IMR-90 (cell line): Measurements from ENCODE around the gene RAI1. TPM values are rescaled to one million over a fixed set of nuclear protein-coding genes. Genes with fewer than 3 reads are reported as not detected.

Experiments used
- ATAC-seq: fragments of 200-7000 bp; cut with Tn5 transposase; 2 replicates; pipeline ENCODE4 v1.9.1; 2020; ENCODE audit warnings: low read depth, mild to moderate bottlenecking, moderate library complexity
- BruUV-seq: library from RNA; stranded (reverse); fragments of 400-500 nt; replicated peaks from 2 replicates; lab custom pipeline; 2021; lab: Mats Ljungman, UMichigan
- CTCF ChIA-PET: fragments of 300-600 bp; formaldehyde crosslinking; extraction: SDS; loops from one replicate; lab custom pipeline; 2021; ENCODE audit warnings: antibody characterized with exemption; lab: Yijun Ruan, JAX
- POLR2A ChIA-PET: fragments of 300-600 bp; sonication (Branson Sonifier 250); formaldehyde crosslinking; loops from one replicate; lab custom pipeline; 2022; ENCODE audit warnings: antibody characterized with exemption; ENCODE audit not compliant: unreplicated experiment; lab: Charles Lee
- DNase-seq: peaks from one replicate; pipeline ENCODE4 v3.0.0; 2013
- H2AFZ ChIP-seq: replicated peaks from 2 replicates; pipeline ENCODE3; 2013; ENCODE audit warnings: low read length, mild to moderate bottlenecking; ENCODE audit not compliant: poor library complexity
- H2AK5ac ChIP-seq: 2 replicates; pipeline ENCODE4 v1.6.1; 2013; ENCODE audit warnings: low read depth, low read length, inconsistent platforms
- H2AK9ac ChIP-seq: replicated peaks from 2 replicates; pipeline ENCODE3; 2013; ENCODE audit warnings: mild to moderate bottlenecking, low read depth, low read length, moderate library complexity; ENCODE audit not compliant: poor library complexity
- H2BK120ac ChIP-seq: 2 replicates; pipeline ENCODE4 v1.6.1; 2013; ENCODE audit warnings: low read depth, low read length, inconsistent platforms
- H2BK15ac ChIP-seq: 3 replicates; pipeline ENCODE4 v1.6.1; 2013; ENCODE audit warnings: low read depth, low read length, inconsistent platforms
- H2BK20ac ChIP-seq: 2 replicates; pipeline ENCODE4 v1.6.1; 2013; ENCODE audit warnings: low read depth, mild to moderate bottlenecking, inconsistent platforms, low read length, moderate library complexity
- H2BK5ac ChIP-seq: 2 replicates; pipeline ENCODE4 v1.6.1; 2013; ENCODE audit warnings: mild to moderate bottlenecking, low read depth, low read length, inconsistent platforms; ENCODE audit not compliant: poor library complexity, severe bottlenecking
- H3K14ac ChIP-seq: replicated peaks from 2 replicates; pipeline ENCODE4 v1.6.1; 2013; ENCODE audit warnings: low read depth, low read length, inconsistent platforms
- H3K18ac ChIP-seq: 2 replicates; pipeline ENCODE4 v1.6.1; 2013; ENCODE audit warnings: low read depth, low read length, control low read depth
- H3K23ac ChIP-seq: 2 replicates; pipeline ENCODE4 v1.6.1; 2013; ENCODE audit warnings: low read depth, low read length, inconsistent platforms
- H3K27ac ChIP-seq: 2 replicates; pipeline ENCODE4 v1.5.1; 2013; ENCODE audit warnings: mild to moderate bottlenecking, control low read depth, low read length; ENCODE audit not compliant: insufficient read depth
- H3K27me3 ChIP-seq: 2 replicates; pipeline ENCODE4 v1.6.1; 2013; ENCODE audit warnings: low read length; ENCODE audit not compliant: control insufficient read depth, insufficient read depth
- H3K36me3 ChIP-seq: 2 replicates; pipeline ENCODE4 v1.6.1; 2013; ENCODE audit warnings: low read length, mixed read lengths; ENCODE audit not compliant: control insufficient read depth, insufficient read depth
- H3K4ac ChIP-seq: 2 replicates; pipeline ENCODE4 v1.6.1; 2013; ENCODE audit warnings: low read depth, low read length, inconsistent platforms
- H3K4me1 ChIP-seq: 2 replicates; pipeline ENCODE4 v1.6.1; 2013; ENCODE audit warnings: low read length, mixed read lengths; ENCODE audit not compliant: control insufficient read depth, insufficient read depth
- H3K4me2 ChIP-seq: 2 replicates; pipeline ENCODE4 v1.6.1; 2013; ENCODE audit warnings: low read depth, mild to moderate bottlenecking, control low read depth, low read length, moderate library complexity
- H3K4me3 ChIP-seq: 2 replicates; pipeline ENCODE4 v1.5.1; 2013; ENCODE audit warnings: low read depth, mild to moderate bottlenecking, control low read depth, low read length, moderate library complexity; ENCODE audit not compliant: insufficient read depth
- H3K56ac ChIP-seq: 2 replicates; pipeline ENCODE4 v1.6.1; 2013; ENCODE audit warnings: low read length, inconsistent platforms; ENCODE audit not compliant: insufficient read depth; ENCODE audit errors: extremely low read depth
- H3K79me1 ChIP-seq, 2 experiments: 2 replicates each; pipeline ENCODE4 v1.6.1; 2013; ENCODE audit warnings: low read length in 2 of 2, inconsistent platforms in 1 of 2, low read depth in 1 of 2
- H3K9ac ChIP-seq: 2 replicates; pipeline ENCODE4 v1.6.1; 2013; ENCODE audit warnings: low read depth, low read length, control low read depth
- H3K9me1 ChIP-seq: 2 replicates; pipeline ENCODE4 v1.6.1; 2013; ENCODE audit warnings: low read length, inconsistent platforms; ENCODE audit not compliant: insufficient read depth
- H3K9me3 ChIP-seq: 2 replicates; pipeline ENCODE4 v1.6.1; 2013; ENCODE audit warnings: low read length; ENCODE audit not compliant: control insufficient read depth, insufficient read depth
- H4K20me1 ChIP-seq: 2 replicates; pipeline ENCODE4 v1.6.1; 2013; ENCODE audit warnings: low read length, inconsistent platforms; ENCODE audit not compliant: insufficient read depth
- H4K5ac ChIP-seq: 2 replicates; pipeline ENCODE4 v1.6.1; 2013; ENCODE audit warnings: mild to moderate bottlenecking, low read depth, low read length, control low read depth
- H4K8ac ChIP-seq, 2 experiments: 2 replicates each; pipeline ENCODE4 v1.6.1; 2013; ENCODE audit warnings: low read depth in 2 of 2, low read length in 2 of 2, control low read depth in 1 of 2, inconsistent platforms in 1 of 2
- H4K91ac ChIP-seq: 2 replicates; pipeline ENCODE4 v1.6.1; 2013; ENCODE audit warnings: low read depth, low read length, inconsistent platforms; ENCODE audit not compliant: insufficient read depth
- CHD1 ChIP-seq: IDR thresholded peaks from 2 replicates; pipeline ENCODE4 v1.6.1; 2012; ENCODE audit warnings: low read depth, low read length, improper control_type of control experiment
- MAFK ChIP-seq: IDR thresholded peaks from 2 replicates; pipeline ENCODE4 v1.6.1; 2012; ENCODE audit warnings: low read depth, low read length, improper control_type of control experiment
- MAZ ChIP-seq: IDR thresholded peaks from 2 replicates; pipeline ENCODE4 v1.6.1; 2012; ENCODE audit warnings: low read depth, mild to moderate bottlenecking, low read length, improper control_type of control experiment, moderate library complexity, borderline replicate concordance
- POLR2A ChIP-seq: IDR thresholded peaks from 2 replicates; pipeline ENCODE4 v1.6.1; 2012; ENCODE audit warnings: mild to moderate bottlenecking, low read depth, low read length
- RAD21 ChIP-seq: IDR thresholded peaks from 2 replicates; pipeline ENCODE4 v1.6.1; 2012; ENCODE audit warnings: low read length, improper control_type of control experiment
- WGBS, 2 experiments: methylation state at CpG; one replicate each; pipeline versions ENCODE4 v1.1.5 to v1.1.7; 2013; ENCODE audit warnings: missing lambda C conversion rate in 2 of 2; ENCODE audit not compliant: insufficient read length in 1 of 2; ENCODE audit errors: extremely low coverage in 2 of 2; 5-methylcytosine and 5-hydroxymethylcytosine counted together
- dilution Hi-C: fragments of 300-500 bp; cut with HindIII; formaldehyde crosslinking; loops from one replicate; pipeline ENCODE4 v1.14.3; 2018; ENCODE audit warnings: low sequenced_read_pairs; ENCODE audit not compliant: unreplicated experiment
- in situ Hi-C: fragments of 300-500 bp; cut with MboI; formaldehyde crosslinking; loops from 3 replicates; pipeline ENCODE4 v1.14.3; 2019; ENCODE audit warnings: low sequenced_read_pairs, inconsistent platforms, mixed read lengths
- intact Hi-C: fragments of 100-400 bp; cut with micrococcal nuclease; formaldehyde crosslinking; loops from 2 replicates; pipeline ENCODE4 v1.10.0; 2022
- polyA plus RNA-seq, 3 experiments: library from polyadenylated mRNA; depleted of rRNA; stranded (reverse); fragments of >200 nt; gene quantifications; 2 replicates each; pipeline ENCODE4 v1.2.3, GENCODE V29; 2012; ENCODE audit warnings: low replicate concordance in 1 of 3
- total RNA-seq: library from RNA; depleted of rRNA; stranded (reverse); fragments of >200 nt; gene quantifications from 2 replicates; pipeline ENCODE4 v1.2.3, GENCODE V29; 2012
- TF ChIP-seq, protein P1 (sequence below): fragments of 150-350 bp; IDR thresholded peaks from 2 replicates; pipeline ENCODE4 v1.6.1; 2017; ENCODE audit warnings: mild to moderate bottlenecking, antibody characterized with exemption, low read length, low read depth
- TF ChIP-seq, protein P2 (sequence below): conservative IDR thresholded peaks from 2 replicates; pipeline ENCODE4 v1.5.1; 2012; ENCODE audit warnings: mild to moderate bottlenecking, low read depth, low read length, improper control_type of control experiment

The RAI1 gene
- total and polyA plus RNA-seq, 2 of the 4 experiments (the other 2 are of a cell fraction), result 1.8 to 10.5 TPM

- Histone ChIP-seq H3K4me2 (peak overlapping the region; percentile 59; the same call in 1 of the 2 replicates), H2AK5ac (peak overlapping the region; percentile 87), H3K23ac (peak overlapping the region; percentile 60; the same call in 1 of the 2 replicates), H2BK20ac (0 out of 2 replicates have a peak overlapping the region, but pooled peaks have one; percentile 9), H3K27ac (no peak overlapping the region), H2BK120ac (no peak overlapping the region), H2BK5ac (no peak overlapping the region), H2AFZ (peak overlapping the region; percentile 8), H3K36me3 (peaks cover 5% of the 10 kb centered on the region; the same call in 1 of the 2 replicates), H2BK15ac (no peak overlapping the region), H3K79me1 (peaks cover 44 to 96% of the 10 kb centered on the region in 2 experiments), H3K4me3 (no peak overlapping the region), H3K4ac (peak overlapping the region; percentile 72; the same call in 1 of the 2 replicates), H4K20me1 (peaks cover 91% of the 10 kb centered on the region), H3K9me1 (peaks cover 47% of the 10 kb centered on the region), H3K9me3 (no peaks in the 10 kb centered on the region), H3K27me3 (no peaks in the 10 kb centered on the region), H4K8ac (peak overlapping the region; percentile 19 to 49; a peak in 1 of 4 replicates), H4K91ac (0 out of 2 replicates have a peak overlapping the region, but pooled peaks have one; percentile 27), H3K9ac (peak overlapping the region; percentile 22), H4K5ac (peak overlapping the region; percentile 22; the same call in 1 of the 2 replicates), H3K14ac (peak overlapping the region; percentile 82), H3K4me1 (peaks cover 43% of the 10 kb centered on the region), H3K56ac (0 out of 2 replicates have a peak overlapping the region, but pooled peaks have one; percentile 25), H3K18ac (no peak overlapping the region; the same call in 1 of the 2 replicates), H2AK9ac (peak overlapping the region; percentile 91)
- TF ChIP-seq, protein P1, sequence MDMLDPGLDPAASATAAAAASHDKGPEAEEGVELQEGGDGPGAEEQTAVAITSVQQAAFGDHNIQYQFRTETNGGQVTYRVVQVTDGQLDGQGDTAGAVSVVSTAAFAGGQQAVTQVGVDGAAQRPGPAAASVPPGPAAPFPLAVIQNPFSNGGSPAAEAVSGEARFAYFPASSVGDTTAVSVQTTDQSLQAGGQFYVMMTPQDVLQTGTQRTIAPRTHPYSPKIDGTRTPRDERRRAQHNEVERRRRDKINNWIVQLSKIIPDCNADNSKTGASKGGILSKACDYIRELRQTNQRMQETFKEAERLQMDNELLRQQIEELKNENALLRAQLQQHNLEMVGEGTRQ, result no peak
- no peak for TF ChIP-seq POLR2A
- TF ChIP-seq CHD1, result no peak
- no peak for TF ChIP-seq MAZ
- TF ChIP-seq MAFK, result no peak
- TF ChIP-seq, protein P2, sequence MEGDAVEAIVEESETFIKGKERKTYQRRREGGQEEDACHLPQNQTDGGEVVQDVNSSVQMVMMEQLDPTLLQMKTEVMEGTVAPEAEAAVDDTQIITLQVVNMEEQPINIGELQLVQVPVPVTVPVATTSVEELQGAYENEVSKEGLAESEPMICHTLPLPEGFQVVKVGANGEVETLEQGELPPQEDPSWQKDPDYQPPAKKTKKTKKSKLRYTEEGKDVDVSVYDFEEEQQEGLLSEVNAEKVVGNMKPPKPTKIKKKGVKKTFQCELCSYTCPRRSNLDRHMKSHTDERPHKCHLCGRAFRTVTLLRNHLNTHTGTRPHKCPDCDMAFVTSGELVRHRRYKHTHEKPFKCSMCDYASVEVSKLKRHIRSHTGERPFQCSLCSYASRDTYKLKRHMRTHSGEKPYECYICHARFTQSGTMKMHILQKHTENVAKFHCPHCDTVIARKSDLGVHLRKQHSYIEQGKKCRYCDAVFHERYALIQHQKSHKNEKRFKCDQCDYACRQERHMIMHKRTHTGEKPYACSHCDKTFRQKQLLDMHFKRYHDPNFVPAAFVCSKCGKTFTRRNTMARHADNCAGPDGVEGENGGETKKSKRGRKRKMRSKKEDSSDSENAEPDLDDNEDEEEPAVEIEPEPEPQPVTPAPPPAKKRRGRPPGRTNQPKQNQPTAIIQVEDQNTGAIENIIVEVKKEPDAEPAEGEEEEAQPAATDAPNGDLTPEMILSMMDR, result 0 out of 2 replicates have a peak, but pooled peaks have one; percentile 17
- TF ChIP-seq RAD21, result peak; percentile 15; the same call in 1 of the 2 replicates
- CTCF ChIA-PET, result interaction anchor here (0.6 kb wide), 1 partner anchor 91 kb away, joined by 3 read pairs; no protein-coding TSS in a partner anchor
- no TSS peak for BruUV-seq
- POLR2A ChIA-PET, result no interaction called here
- DNase-seq, result no peak
- peak; percentile 27 for ATAC-seq
- in situ Hi-C loops (no loop called here), dilution Hi-C loops (no loop called here), intact Hi-C loops (loop anchor here (10.0 kb wide), 1 partner anchor 387 kb away; no protein-coding TSS in a partner anchor)
- WGBS, 2 experiments, result 35% methylated on average over 4 of the region's 18 CpGs; no CpG with 5 or more reads in 1 of the 2 experiments
Observed at GRCh38 chr17:17741349-17742023, 60.2 kb downstream of the RAI1 start.
